MCF 10A (cell line): ENCODE results near the gene CPED1. TPM values are rescaled to one million over a fixed set of nuclear protein-coding genes. Genes with fewer than 3 reads are reported as not detected.
A peak's percentile ranks its signal among the peaks of the same experiment; 100 is the strongest.

Experiments
- BruUV-seq: library from RNA; stranded (reverse); fragments of 400-500 nt; replicated peaks from 2 replicates; lab custom pipeline; 2021; lab: Mats Ljungman, UMichigan
- CTCF ChIA-PET: fragments of 300-600 bp; sonication (Branson Sonifier 250); formaldehyde crosslinking; extraction: SDS; loops from one replicate; lab custom pipeline; 2021; ENCODE audit warnings: antibody characterized with exemption, inconsistent platforms; lab: Yijun Ruan, JAX
- POLR2A ChIA-PET: fragments of 300-600, 350-650 bp; sonication (Branson Sonifier 250); formaldehyde crosslinking; extraction: SDS; loops from one replicate; lab custom pipeline; 2020; ENCODE audit warnings: antibody characterized with exemption, inconsistent platforms; lab: Yijun Ruan, JAX
- DNase-seq: peaks from one replicate; pipeline ENCODE4 v3.0.0-alpha.2; 2018; ENCODE audit not compliant: unreplicated experiment
- H3K27ac Mint-ChIP-seq: one replicate; pipeline ENCODE4 v1.8.0; 2022; ENCODE audit warnings: mild to moderate bottlenecking, low read depth, mixed read lengths; ENCODE audit not compliant: unreplicated experiment
- H3K27me3 Mint-ChIP-seq: one replicate; pipeline ENCODE4 v1.8.0; 2022; ENCODE audit warnings: mixed read lengths; ENCODE audit not compliant: insufficient read depth, unreplicated experiment
- H3K36me3 Mint-ChIP-seq: one replicate; pipeline ENCODE4 v1.8.0; 2022; ENCODE audit warnings: mild to moderate bottlenecking, moderate library complexity, mixed read lengths; ENCODE audit not compliant: insufficient read depth, unreplicated experiment
- H3K4me1 Mint-ChIP-seq: one replicate; pipeline ENCODE4 v1.8.0; 2022; ENCODE audit warnings: mixed read lengths; ENCODE audit not compliant: insufficient read depth, unreplicated experiment
- H3K4me3 Mint-ChIP-seq: one replicate; pipeline ENCODE4 v1.8.0; 2022; ENCODE audit warnings: mild to moderate bottlenecking, moderate library complexity, mixed read lengths; ENCODE audit not compliant: unreplicated experiment
- H3K9me3 Mint-ChIP-seq: one replicate; pipeline ENCODE4 v1.8.0; 2022; ENCODE audit warnings: mixed read lengths; ENCODE audit not compliant: unreplicated experiment
- CTCF ChIP-seq: fragments of 200-600 bp; IDR thresholded peaks from one replicate; pipeline ENCODE4 v1.8.0; 2022; ENCODE audit warnings: antibody characterized with exemption, mild to moderate bottlenecking; ENCODE audit not compliant: unreplicated experiment
- intact Hi-C: fragments of 100-400 bp; cut with micrococcal nuclease; formaldehyde crosslinking; loops from 2 replicates; pipeline ENCODE4 v1.14.1; 2022
- total RNA-seq: library from RNA; stranded (reverse); gene quantifications from 2 replicates; pipeline ENCODE4 v1.2.3, GENCODE V29; 2022

CPED1 gene
- total RNA-seq, 1 experiment from 2014 or later: not detected

GRCh38 chr7:121017586-121017985 lies 29.1 kb downstream of the CPED1 start:
- intact Hi-C loops: no loop called here
- POLR2A ChIA-PET: no interaction called here
- CTCF ChIA-PET: interaction anchor here (1.1 kb wide), 1 partner anchor 30 kb away, joined by 8 read pairs; no protein-coding TSS in a partner anchor
- no peak for DNase-seq
- no peaks in the 10 kb centered on the region for H3K27me3 Mint-ChIP-seq
- H3K27ac Mint-ChIP-seq: no peak overlapping the region
- H3K4me3 Mint-ChIP-seq: no peak overlapping the region
- no TSS peak for BruUV-seq
- no peaks in the 10 kb centered on the region for H3K36me3 Mint-ChIP-seq
- H3K4me1 Mint-ChIP-seq: peaks cover 10% of the 10 kb centered on the region
- no peak for TF ChIP-seq CTCF
- no peaks in the 10 kb centered on the region for H3K9me3 Mint-ChIP-seq

DNA sequence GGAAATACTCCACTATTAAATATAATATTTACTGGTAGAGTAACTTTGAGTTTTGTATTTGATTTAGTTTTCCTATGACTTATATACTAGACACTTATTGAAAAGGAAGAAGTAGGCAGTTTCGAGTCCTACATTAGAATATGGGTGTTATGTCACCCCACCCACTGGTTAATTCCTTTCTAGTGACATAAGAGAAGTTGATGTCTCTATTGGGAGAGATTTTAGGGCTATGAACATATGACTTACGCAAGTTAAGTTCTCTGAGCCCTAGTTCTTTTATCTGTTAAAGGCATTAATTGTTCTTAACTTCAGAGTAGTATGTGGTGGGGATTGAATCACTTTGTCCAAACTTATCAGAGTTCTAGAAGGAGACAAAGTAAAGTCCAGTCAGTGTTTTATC lies 30.5 kb downstream of the CPED1 start:
- POLR2A ChIA-PET: no interaction called here
- peaks cover 12% of the 10 kb centered on the region for H3K27me3 Mint-ChIP-seq
- H3K4me3 Mint-ChIP-seq: no peak overlapping the region
- peak; percentile 15 for DNase-seq
- H3K9me3 Mint-ChIP-seq: no peaks in the 10 kb centered on the region
- CTCF ChIA-PET: no interaction called here
- peaks cover 10% of the 10 kb centered on the region for H3K4me1 Mint-ChIP-seq
- no peak for TF ChIP-seq CTCF
- intact Hi-C loops: no loop called here
- BruUV-seq: no TSS peak
- H3K36me3 Mint-ChIP-seq: no peaks in the 10 kb centered on the region
- no peak overlapping the region for H3K27ac Mint-ChIP-seq

- H3K4me3 Mint-ChIP-seq: no peak overlapping the region
- H3K4me1 Mint-ChIP-seq: peaks cover 10% of the 10 kb centered on the region
- no peaks in the 10 kb centered on the region for H3K36me3 Mint-ChIP-seq
- ChIA-PET CTCF (no interaction called here), POLR2A (interaction anchor here (1.0 kb wide), 1 partner anchor 11 kb away, joined by 4 read pairs; no protein-coding TSS in a partner anchor)
- H3K27me3 Mint-ChIP-seq: peaks cover 26% of the 10 kb centered on the region
- TF ChIP-seq CTCF: no peak
- no peaks in the 10 kb centered on the region for H3K9me3 Mint-ChIP-seq
- H3K27ac Mint-ChIP-seq: no peak overlapping the region
- peak; percentile 67 for DNase-seq
- intact Hi-C loops: no loop called here
- no TSS peak for BruUV-seq
Measured at GRCh38 chr7:121020249-121020988, 31.9 kb downstream of the CPED1 start.

GRCh38 chr7:121020989-121021969 lies 32.8 kb downstream of the CPED1 start:
- BruUV-seq: no TSS peak
- intact Hi-C loops: no loop called here
- H3K27ac Mint-ChIP-seq: no peak overlapping the region
- DNase-seq: no peak
- ChIA-PET CTCF (no interaction called here), POLR2A (interaction anchor here (1.0 kb wide), 1 partner anchor 11 kb away, joined by 4 read pairs; no protein-coding TSS in a partner anchor)
- H3K4me3 Mint-ChIP-seq: no peak overlapping the region
- H3K36me3 Mint-ChIP-seq: no peaks in the 10 kb centered on the region
- H3K4me1 Mint-ChIP-seq: peaks cover 10% of the 10 kb centered on the region
- no peaks in the 10 kb centered on the region for H3K9me3 Mint-ChIP-seq
- no peak for TF ChIP-seq CTCF
- peaks cover 34% of the 10 kb centered on the region for H3K27me3 Mint-ChIP-seq
